ENCODE results near the gene GRM8. TPM values are rescaled to one million over a fixed set of nuclear protein-coding genes. Genes with fewer than 3 reads are reported as not detected.
"Not testable (repeated sequence)": the region's sequence is repeated elsewhere in the genome, so short reads cannot be mapped to it uniquely, and the experiment has no call there.

Gene GRM8
- total and polyA plus RNA-seq, 8 donors, result 0.25 to 2.8 (median 1.3) TPM; not detected in 4

DNA sequence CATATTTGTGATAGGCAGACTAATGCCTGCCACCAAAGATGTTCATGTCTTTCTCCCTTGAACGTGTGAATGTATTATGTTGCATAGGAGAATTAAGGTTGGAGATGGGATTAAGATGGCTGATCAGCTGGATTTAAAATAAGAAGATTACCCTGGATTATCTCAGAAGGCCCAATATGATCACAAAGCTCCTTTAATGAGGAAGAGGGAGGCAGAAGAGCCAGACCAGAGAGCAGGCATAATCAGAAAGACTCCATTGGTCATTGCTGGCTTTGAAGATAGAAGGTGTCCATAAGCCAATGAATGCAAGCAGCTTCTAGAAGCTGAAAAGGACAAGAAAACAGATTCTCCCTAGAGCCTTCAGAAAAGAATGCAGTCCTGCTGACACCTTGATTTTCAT is 410.3 kb downstream of the GRM8 start:
- H3K4me3 ChIP-seq, result no peak overlapping the region
- no peaks in the 10 kb centered on the region for H3K9me3 ChIP-seq
- TF ChIP-seq POLR2AphosphoS5 (IDR thresholded peaks at IDR 0.05), result no peak
- no peak for TF ChIP-seq EP300 (IDR thresholded peaks at IDR 0.05)
- no peak for TF ChIP-seq CTCF (IDR thresholded peaks at IDR 0.05)
- no peak for TF ChIP-seq POLR2A (IDR thresholded peaks at IDR 0.05)
- no peak for DNase-seq
- no peaks in the 10 kb centered on the region for H3K36me3 ChIP-seq
- no peak overlapping the region for H3K27ac ChIP-seq
- intact Hi-C loops (cut with DNase I; ENCODE audit: low total_unique reads), result no loop called here
- 79 to 98% (median 85%) methylated on average over 1 of the region's 1 CpG for WGBS, 5 donors
- H3K27me3 ChIP-seq, result no peaks in the 10 kb centered on the region
- H3K4me1 ChIP-seq, result no peaks in the 10 kb centered on the region

DNA sequence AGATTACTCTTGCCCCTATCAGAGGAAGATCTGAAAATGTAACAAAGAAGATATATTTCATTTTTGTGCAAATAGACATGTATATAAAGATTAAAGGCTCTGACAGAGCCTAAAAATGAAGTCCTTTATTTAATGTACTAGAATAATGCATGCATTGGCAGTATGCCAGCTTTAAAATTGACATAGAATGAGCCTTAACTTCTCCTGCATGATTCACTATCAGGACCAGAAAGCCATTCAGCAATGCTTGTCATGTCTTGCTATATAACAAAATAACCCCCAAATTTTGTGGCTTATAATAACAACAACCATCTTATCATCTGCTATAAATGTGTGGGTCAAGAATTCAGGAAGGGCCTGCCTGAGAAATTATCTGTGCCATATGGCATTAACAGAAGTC is 411.9 kb downstream of the GRM8 start:
- TF ChIP-seq CTCF (IDR thresholded peaks at IDR 0.05), result no peak
- TF ChIP-seq EP300 (IDR thresholded peaks at IDR 0.05), result no peak
- no peak for TF ChIP-seq POLR2AphosphoS5 (IDR thresholded peaks at IDR 0.05)
- no peak for TF ChIP-seq POLR2A (IDR thresholded peaks at IDR 0.05)
- intact Hi-C loops (cut with DNase I; ENCODE audit: low total_unique reads), result no loop called here

DNA sequence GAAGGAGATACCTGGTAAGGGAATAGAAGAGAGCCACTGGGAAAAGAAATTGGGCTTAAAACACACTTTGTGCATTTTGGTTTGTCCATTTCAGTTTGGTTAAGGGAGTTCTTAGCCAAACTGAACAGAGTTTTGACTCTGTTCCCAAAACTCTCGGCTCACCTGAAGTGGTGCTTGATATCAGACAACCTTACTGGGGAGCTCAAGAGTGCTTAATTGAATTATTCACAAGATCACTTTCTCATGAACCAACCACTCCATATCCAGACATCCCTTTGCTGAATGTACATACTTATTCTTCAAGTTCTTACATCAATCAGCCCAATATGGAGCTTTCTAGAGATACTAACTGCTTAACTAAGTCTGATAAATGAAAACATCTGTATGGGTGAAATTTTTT is 413.1 kb downstream of the GRM8 start:
- TF ChIP-seq CTCF (IDR thresholded peaks at IDR 0.05), result no peak
- no peak for TF ChIP-seq POLR2AphosphoS5 (IDR thresholded peaks at IDR 0.05)
- TF ChIP-seq EP300 (IDR thresholded peaks at IDR 0.05), result no peak
- TF ChIP-seq POLR2A (IDR thresholded peaks at IDR 0.05), result no peak
- no peak overlapping the region for H3K27ac ChIP-seq
- intact Hi-C loops (cut with DNase I; ENCODE audit: low total_unique reads), result no loop called here
- DNase-seq, result no peak
- H3K9me3 ChIP-seq, result no peaks in the 10 kb centered on the region
- H3K4me1 ChIP-seq, result no peaks in the 10 kb centered on the region
- H3K4me3 ChIP-seq, result no peak overlapping the region
- no peaks in the 10 kb centered on the region for H3K36me3 ChIP-seq
- WGBS, 5 donors, result 70 to 94% (median 85%) methylated on average over 1 of the region's 1 CpG
- H3K27me3 ChIP-seq, result no peaks in the 10 kb centered on the region

More for the DNA sequence above, 411.9 kb downstream of the GRM8 start:
- no peaks in the 10 kb centered on the region for H3K27me3 ChIP-seq
- no peak overlapping the region for H3K27ac ChIP-seq
- H3K36me3 ChIP-seq, result no peaks in the 10 kb centered on the region
- no peak overlapping the region for H3K4me3 ChIP-seq
- H3K4me1 ChIP-seq, result no peaks in the 10 kb centered on the region
- peak in 1 of 2 donors; percentile 7 for DNase-seq
- no peaks in the 10 kb centered on the region for H3K9me3 ChIP-seq

GRCh38 chr7:126838194-126838593 is 414.5 kb downstream of the GRM8 start:
- Histone ChIP-seq H3K27ac (no peak overlapping the region), H3K4me3 (no peak overlapping the region), H3K36me3 (no peaks in the 10 kb centered on the region), H3K4me1 (no peaks in the 10 kb centered on the region), H3K27me3 (no peaks in the 10 kb centered on the region), H3K9me3 (no peaks in the 10 kb centered on the region)
- intact Hi-C loops (cut with DNase I; ENCODE audit: low total_unique reads), result no loop called here
- TF ChIP-seq CTCF (IDR thresholded peaks at IDR 0.05), result no peak
- no peak for DNase-seq

- WGBS, 5 donors, result 68 to 88% (median 81%) methylated on average over 7 to 8 of the region's 9 CpGs
- not testable (repeated sequence) for H3K36me3 ChIP-seq
Measured at GRCh38 chr7:126831241-126831640, 421.5 kb downstream of the GRM8 start.

More at GRCh38 chr7:126831241-126831640, 421.5 kb downstream of the GRM8 start:
- H3K27me3 ChIP-seq; DNase-seq; H3K27ac ChIP-seq; H3K4me3 ChIP-seq; H3K9me3 ChIP-seq; intact Hi-C loops (cut with DNase I; ENCODE audit: low total_unique reads); H3K4me1 ChIP-seq: not testable (repeated sequence)

All from stomach (tissue), 9 donors.